Glutamatergic neuron (in vitro differentiated cells): ENCODE data around the gene AP5Z1. TPM values are rescaled to one million over a fixed set of nuclear protein-coding genes. Genes with fewer than 3 reads are reported as not detected.
A peak's percentile ranks its signal among the peaks of the same experiment; 100 is the strongest.

Experiments used
- DNase-seq: peaks from one replicate; pipeline ENCODE4 v3.0.0; 2022
- H3K27ac Mint-ChIP-seq: one replicate; pipeline ENCODE4 v1.8.0; 2020; ENCODE audit warnings: mild to moderate bottlenecking, mixed read lengths, inconsistent platforms; ENCODE audit not compliant: unreplicated experiment
- H3K27me3 Mint-ChIP-seq: one replicate; pipeline ENCODE4 v1.8.0; 2020; ENCODE audit warnings: mild to moderate bottlenecking, moderate library complexity, mixed read lengths, inconsistent platforms; ENCODE audit not compliant: unreplicated experiment
- H3K36me3 Mint-ChIP-seq: one replicate; pipeline ENCODE4 v1.8.0; 2020; ENCODE audit warnings: mild to moderate bottlenecking, mixed read lengths, inconsistent platforms; ENCODE audit not compliant: unreplicated experiment
- H3K4me1 Mint-ChIP-seq: one replicate; pipeline ENCODE4 v1.8.0; 2020; ENCODE audit warnings: mild to moderate bottlenecking, low read depth, mixed read lengths, inconsistent platforms; ENCODE audit not compliant: unreplicated experiment
- H3K4me3 Mint-ChIP-seq: one replicate; pipeline ENCODE4 v1.8.0; 2020; ENCODE audit warnings: mild to moderate bottlenecking, mixed read lengths, inconsistent platforms; ENCODE audit not compliant: unreplicated experiment
- H3K9me3 Mint-ChIP-seq: one replicate; pipeline ENCODE4 v1.8.0; 2020; ENCODE audit warnings: mild to moderate bottlenecking, moderate library complexity, mixed read lengths, inconsistent platforms; ENCODE audit not compliant: unreplicated experiment
- CTCF ChIP-seq: fragments of 200-600 bp; sonication (generic); IDR thresholded peaks from one replicate; pipeline ENCODE4 v1.5.0; 2021; ENCODE audit not compliant: partially characterized antibody, unreplicated experiment
- total RNA-seq: library from RNA; stranded (reverse); fragmentation: NEBNext Ultra II Directional; extraction: Animal tissue kit (Norgen Biotek cat#: 25700); gene quantifications from one replicate; pipeline ENCODE4 v1.2.1, GENCODE V29; 2021; ENCODE audit not compliant: unreplicated experiment

Gene AP5Z1
- total RNA-seq, 1 donor from 2014 or later, result 49.8 TPM

- Mint-ChIP-seq H3K4me3 (no peak overlapping the region), H3K36me3 (peaks cover 12% of the 10 kb centered on the region), H3K27ac (no peak overlapping the region)
These were observed 33.1 kb downstream of the AP5Z1 start for GRCh38 chr7:4808565-4808964.

GRCh38 chr7:4809091-4809591 is 33.7 kb downstream of the AP5Z1 start:
- Mint-ChIP-seq H3K36me3 (peaks cover 18% of the 10 kb centered on the region), H3K4me1 (peaks cover 2% of the 10 kb centered on the region), H3K9me3 (no peaks in the 10 kb centered on the region), H3K27me3 (no peaks in the 10 kb centered on the region), H3K27ac (no peak overlapping the region), H3K4me3 (no peak overlapping the region)
- peak; percentile 11 for DNase-seq
- TF ChIP-seq CTCF, result no peak

More at GRCh38 chr7:4808565-4808964, 33.1 kb downstream of the AP5Z1 start:
- Mint-ChIP-seq H3K9me3 (no peaks in the 10 kb centered on the region), H3K4me1 (peaks cover 2% of the 10 kb centered on the region), H3K27me3 (no peaks in the 10 kb centered on the region)
- TF ChIP-seq CTCF, result no peak
- DNase-seq, result peak; percentile 19

- DNase-seq, result no peak
- H3K4me1 Mint-ChIP-seq, result peaks cover 3% of the 10 kb centered on the region
- no peaks in the 10 kb centered on the region for H3K27me3 Mint-ChIP-seq
- no peaks in the 10 kb centered on the region for H3K9me3 Mint-ChIP-seq
- TF ChIP-seq CTCF, result no peak
- H3K4me3 Mint-ChIP-seq, result no peak overlapping the region
- peaks cover 19% of the 10 kb centered on the region for H3K36me3 Mint-ChIP-seq
- no peak overlapping the region for H3K27ac Mint-ChIP-seq
These were observed 34.2 kb downstream of the AP5Z1 start for GRCh38 chr7:4809666-4810065.

- peak overlapping the region; percentile 68 for H3K27ac Mint-ChIP-seq
- DNase-seq, result peak; percentile 24
- peaks cover 19% of the 10 kb centered on the region for H3K36me3 Mint-ChIP-seq
- no peak for TF ChIP-seq CTCF
- peaks cover 3% of the 10 kb centered on the region for H3K4me1 Mint-ChIP-seq
- no peak overlapping the region for H3K4me3 Mint-ChIP-seq
- H3K9me3 Mint-ChIP-seq, result no peaks in the 10 kb centered on the region
- no peaks in the 10 kb centered on the region for H3K27me3 Mint-ChIP-seq
These were observed 39.0 kb downstream of the AP5Z1 start for GRCh38 chr7:4814433-4814832.

- no peak for DNase-seq
- no peak overlapping the region for H3K27ac Mint-ChIP-seq
- H3K36me3 Mint-ChIP-seq, result peaks cover 19% of the 10 kb centered on the region
- H3K4me1 Mint-ChIP-seq, result peaks cover 5% of the 10 kb centered on the region
- no peak overlapping the region for H3K4me3 Mint-ChIP-seq
- H3K27me3 Mint-ChIP-seq, result peaks cover 2% of the 10 kb centered on the region
- no peak for TF ChIP-seq CTCF
- H3K9me3 Mint-ChIP-seq, result no peaks in the 10 kb centered on the region
These were observed 39.7 kb downstream of the AP5Z1 start for GRCh38 chr7:4815121-4815520.
